H9 (cell line): ENCODE results near the gene IQCN. TPM values are rescaled to one million over a fixed set of nuclear protein-coding genes. Genes with fewer than 3 reads are reported as not detected.
A peak's percentile ranks its signal among the peaks of the same experiment; 100 is the strongest.

Experiments used
- DNase-seq: peaks from one replicate; pipeline ENCODE4 v3.0.0-alpha.2; 2017
- H2AFZ ChIP-seq: one replicate; pipeline ENCODE4 v1.6.1; 2013; ENCODE audit warnings: mild to moderate bottlenecking, low read length, control low read depth, moderate library complexity
- H2AK5ac ChIP-seq: 2 replicates; pipeline ENCODE4 v1.6.1; 2013; ENCODE audit warnings: low read length, control low read depth, mixed read lengths; ENCODE audit not compliant: insufficient read length
- H2BK120ac ChIP-seq: one replicate; pipeline ENCODE4 v1.6.1; 2013; ENCODE audit warnings: low read depth, mild to moderate bottlenecking, low read length, control low read depth, inconsistent platforms; ENCODE audit not compliant: poor library complexity, severe bottlenecking
- H2BK12ac ChIP-seq: 2 replicates; pipeline ENCODE4 v1.6.1; 2013; ENCODE audit warnings: low read length, control low read depth, mixed read lengths, low read depth; ENCODE audit not compliant: insufficient read length
- H2BK15ac ChIP-seq: 2 replicates; pipeline ENCODE4 v1.6.1; 2013; ENCODE audit warnings: low read depth, low read length, control low read depth
- H2BK20ac ChIP-seq: one replicate; pipeline ENCODE4 v1.6.1; 2013; ENCODE audit warnings: low read depth, mild to moderate bottlenecking, low read length, control low read depth, inconsistent platforms; ENCODE audit not compliant: poor library complexity, severe bottlenecking
- H2BK5ac ChIP-seq: 2 replicates; pipeline ENCODE4 v1.6.1; 2013; ENCODE audit warnings: low read length, control low read depth, mixed read lengths; ENCODE audit not compliant: insufficient read length
- H3K14ac ChIP-seq: 2 replicates; pipeline ENCODE4 v1.6.1; 2013; ENCODE audit warnings: low read length, control low read depth; ENCODE audit not compliant: insufficient read depth
- H3K18ac ChIP-seq: 2 replicates; pipeline ENCODE4 v1.6.1; 2013; ENCODE audit warnings: low read depth, mild to moderate bottlenecking, mixed read lengths, low read length, control low read depth; ENCODE audit not compliant: insufficient read length
- H3K23ac ChIP-seq: 2 replicates; pipeline ENCODE4 v1.6.1; 2013; ENCODE audit warnings: low read length, control low read depth, mixed read lengths, low read depth; ENCODE audit not compliant: insufficient read length
- H3K23me2 ChIP-seq: 2 replicates; pipeline ENCODE4 v1.6.1; 2013; ENCODE audit warnings: low read depth, mild to moderate bottlenecking, mixed read lengths, low read length, control low read depth; ENCODE audit not compliant: insufficient read length, poor library complexity, severe bottlenecking
- H3K27ac ChIP-seq: 2 replicates; pipeline ENCODE4 v1.5.1; 2013; ENCODE audit warnings: low read length, control low read depth, mixed read lengths, low read depth; ENCODE audit not compliant: insufficient read length
- H3K27me3 ChIP-seq: 2 replicates; pipeline ENCODE4 v1.6.1; 2013; ENCODE audit warnings: low read length, control low read depth, inconsistent platforms; ENCODE audit not compliant: insufficient read depth
- H3K4ac ChIP-seq: 2 replicates; pipeline ENCODE4 v1.6.1; 2013; ENCODE audit warnings: low read depth, mild to moderate bottlenecking, control low read depth, inconsistent platforms, low read length, moderate library complexity
- H3K4me1 ChIP-seq: 2 replicates; pipeline ENCODE4 v1.6.1; 2013; ENCODE audit warnings: low read length, control low read depth, inconsistent platforms; ENCODE audit not compliant: insufficient read depth
- H3K4me2 ChIP-seq: 2 replicates; pipeline ENCODE4 v1.6.1; 2013; ENCODE audit warnings: low read length, control low read depth, mixed read lengths; ENCODE audit not compliant: insufficient read length, insufficient read depth
- H3K56ac ChIP-seq: 2 replicates; pipeline ENCODE4 v1.6.1; 2013; ENCODE audit warnings: low read depth, mild to moderate bottlenecking, mixed read lengths, low read length, control low read depth; ENCODE audit not compliant: insufficient read length
- H3K79me1 ChIP-seq: 2 replicates; pipeline ENCODE4 v1.6.1; 2013; ENCODE audit warnings: low read depth, mild to moderate bottlenecking, moderate library complexity, low read length, control low read depth, inconsistent platforms; ENCODE audit not compliant: insufficient read depth, poor library complexity, severe bottlenecking
- H3K79me2 ChIP-seq: 2 replicates; pipeline ENCODE4 v1.6.1; 2013; ENCODE audit warnings: low read length, control low read depth, inconsistent platforms; ENCODE audit not compliant: insufficient read depth
- H3K9ac ChIP-seq: 2 replicates; pipeline ENCODE4 v1.6.1; 2013; ENCODE audit warnings: low read length, control low read depth, mixed read lengths; ENCODE audit not compliant: insufficient read length; ENCODE audit errors: extremely low read depth
- H3K9me3 ChIP-seq: one replicate; pipeline ENCODE4 v1.6.1; 2013; ENCODE audit warnings: low read depth, low read length, inconsistent platforms; ENCODE audit not compliant: control insufficient read depth
- H3T11ph ChIP-seq: one replicate; pipeline ENCODE4 v1.6.1; 2013; ENCODE audit warnings: mild to moderate bottlenecking, low read length, control low read depth, inconsistent platforms
- H4K20me1 ChIP-seq: one replicate; pipeline ENCODE4 v1.6.1; 2013; ENCODE audit not compliant: control insufficient read depth, insufficient read length, insufficient read depth
- H4K5ac ChIP-seq: 2 replicates; pipeline ENCODE4 v1.6.1; 2013; ENCODE audit warnings: low read depth, mild to moderate bottlenecking, mixed read lengths, low read length, control low read depth; ENCODE audit not compliant: insufficient read length
- H4K8ac ChIP-seq: replicated peaks from 2 replicates; pipeline ENCODE4 v1.6.1; 2013; ENCODE audit warnings: low read length, control low read depth, mixed read lengths, low read depth; ENCODE audit not compliant: insufficient read length
- H4K91ac ChIP-seq: 2 replicates; pipeline ENCODE4 v1.6.1; 2013; ENCODE audit warnings: low read depth, mild to moderate bottlenecking, moderate library complexity, mixed read lengths, low read length, control low read depth; ENCODE audit not compliant: insufficient read length
- H3K27ac Mint-ChIP-seq, 3 experiments: 2 replicates in 2 of 3; 3 replicates in 1 of 3; pipeline ENCODE4 v1.8.0; 2020 to 2021; ENCODE audit warnings: mixed read lengths in 3 of 3, mild to moderate bottlenecking in 1 of 3, moderate library complexity in 1 of 3
- H3K27me3 Mint-ChIP-seq: 2 replicates; pipeline ENCODE4 v1.8.0; 2021; ENCODE audit warnings: low read depth, mild to moderate bottlenecking, moderate library complexity, mixed read lengths
- H3K36me3 Mint-ChIP-seq, 3 experiments: 2 replicates in 2 of 3; 3 replicates in 1 of 3; pipeline ENCODE4 v1.8.0; 2020 to 2021; ENCODE audit warnings: low read depth in 3 of 3, mixed read lengths in 3 of 3; ENCODE audit not compliant: insufficient read depth in 1 of 3
- H3K4me1 Mint-ChIP-seq, 2 experiments: 2 replicates each; pipeline ENCODE4 v1.8.0; 2020; ENCODE audit warnings: mixed read lengths in 2 of 2
- H3K4me3 Mint-ChIP-seq, 2 experiments: 2 replicates in 1 of 2; 3 replicates in 1 of 2; pipeline ENCODE4 v1.8.0; 2020 to 2021; ENCODE audit warnings: mild to moderate bottlenecking in 2 of 2, mixed read lengths in 2 of 2, moderate library complexity in 1 of 2
- H3K9me3 Mint-ChIP-seq, 2 experiments: 2 replicates in 1 of 2; 3 replicates in 1 of 2; pipeline ENCODE4 v1.8.0; 2020; ENCODE audit warnings: mild to moderate bottlenecking in 2 of 2, mixed read lengths in 2 of 2, moderate library complexity in 1 of 2
- CTCF ChIP-seq: fragments of 200-600 bp; sonication (generic); conservative IDR thresholded peaks from 3 replicates; pipeline ENCODE4 v1.8.0; 2021; ENCODE audit warnings: antibody characterized with exemption, mild to moderate bottlenecking
- WGBS: extraction: QIAGEN DNeasy Blood & Tissue Kit; methylation state at CpG from one replicate; pipeline ENCODE4 v1.1.7; 2013; ENCODE audit warnings: missing lambda C conversion rate, low lambda C conversion rate, mixed read lengths; ENCODE audit not compliant: insufficient read length; ENCODE audit errors: extremely low coverage; 5-methylcytosine and 5-hydroxymethylcytosine counted together
- total RNA-seq: library from RNA; stranded (reverse); gene quantifications from 2 replicates; pipeline ENCODE4 v1.2.1, GENCODE V29; 2021

The IQCN gene
- total RNA-seq, 1 experiment from 2014 or later, result 0.39 TPM

- peaks cover 5 to 23% (median 21%) of the 10 kb centered on the region in 3 experiments; a peak in 6 of 7 replicates for H3K36me3 Mint-ChIP-seq
- Histone ChIP-seq H4K91ac (peak overlapping the region; percentile 48), H3K79me1 (peaks cover 3% of the 10 kb centered on the region), H2BK120ac (peak overlapping the region; percentile 81), H3K23me2 (peaks cover 9% of the 10 kb centered on the region), H3T11ph (peak overlapping the region; percentile 67), H2AK5ac (no peak overlapping the region), H4K8ac (no peak overlapping the region), H3K9ac (peak overlapping the region; percentile 94), H3K27ac (peak overlapping the region; percentile 94), H2BK12ac (peak overlapping the region; percentile 47), H3K4me2 (peak overlapping the region; percentile 71), H3K79me2 (peaks cover 9% of the 10 kb centered on the region; the same call in 1 of the 2 replicates), H3K18ac (peak overlapping the region; percentile 67), H3K23ac (no peak overlapping the region), H3K27me3 (no peaks in the 10 kb centered on the region), H2BK20ac (no peak overlapping the region), H3K4me1 (no peaks in the 10 kb centered on the region; the same call in 1 of the 2 replicates), H2BK15ac (no peak overlapping the region), H2AFZ (no peak overlapping the region), H3K56ac (peak overlapping the region; percentile 64), H3K14ac (peak overlapping the region; percentile 99), H3K4ac (peak overlapping the region; percentile 80; the same call in 1 of the 2 replicates), H4K20me1 (no peaks in the 10 kb centered on the region), H4K5ac (peak overlapping the region; percentile 6), H2BK5ac (peak overlapping the region; percentile 83), H3K9me3 (no peaks in the 10 kb centered on the region)
- H3K9me3 Mint-ChIP-seq, result peaks cover 0 to 4% of the 10 kb centered on the region in 2 experiments; a peak in 3 of 5 replicates
- H3K4me1 Mint-ChIP-seq, result peaks cover 35 to 39% of the 10 kb centered on the region in 2 experiments
- TF ChIP-seq CTCF, result no peak
- H3K4me3 Mint-ChIP-seq, result peak overlapping the region; percentile 71 to 86
- WGBS, result no CpG with 5 or more reads among the region's 27 CpGs
- peak overlapping the region; percentile 93 to 99 (median 98) for H3K27ac Mint-ChIP-seq
- peaks cover 5% of the 10 kb centered on the region; the same call in 1 of the 2 replicates for H3K27me3 Mint-ChIP-seq
- DNase-seq, result no peak
Observed at GRCh38 chr19:18282021-18282787, 8.0 kb upstream of the IQCN start.
